ENCODE measurements around the gene WNT7A. TPM values are rescaled to one million over a fixed set of nuclear protein-coding genes. Genes with fewer than 3 reads are reported as not detected.

The WNT7A gene
- total RNA-seq, 1 donor from 2014 or later: under 0.01 TPM

- DNase-seq: peak; percentile 54
Measured at GRCh38 chr3:13884851-13885703, 5.2 kb upstream of the WNT7A start.

- DNase-seq: no peak
Measured at GRCh38 chr3:13883681-13884080, 3.8 kb upstream of the WNT7A start.

GRCh38 chr3:13882876-13883275 is 3.0 kb upstream of the WNT7A start:
- DNase-seq: no peak

GRCh38 chr3:13881536-13882410 is 1.9 kb upstream of the WNT7A start:
- no peak for DNase-seq

GRCh38 chr3:13880811-13881156 is 913 bp upstream of the WNT7A start:
- DNase-seq: no peak

GRCh38 chr3:13879102-13879945 is 547 bp downstream of the WNT7A start:
- DNase-seq: no peak

GRCh38 chr3:13878281-13879101 is 1.4 kb downstream of the WNT7A start:
- no peak for DNase-seq

GRCh38 chr3:13877911-13878280 is 2.0 kb downstream of the WNT7A start:
- DNase-seq: no peak

- no peak for DNase-seq
Measured at GRCh38 chr3:13876451-13877100, 3.3 kb downstream of the WNT7A start.

- DNase-seq: no peak
Measured at GRCh38 chr3:13874891-13875290, 5.0 kb downstream of the WNT7A start.

- no peak for DNase-seq
Measured at GRCh38 chr3:13873818-13874217, 6.1 kb downstream of the WNT7A start.

- no peak for DNase-seq
Measured at GRCh38 chr3:13872451-13872850, 7.4 kb downstream of the WNT7A start.

GRCh38 chr3:13871791-13872190 is 8.1 kb downstream of the WNT7A start:
- DNase-seq: no peak

- DNase-seq: no peak
Measured at GRCh38 chr3:13870902-13871301, 9.0 kb downstream of the WNT7A start.

- DNase-seq: no peak
Measured at GRCh38 chr3:13869761-13870343, 10.0 kb downstream of the WNT7A start.

GRCh38 chr3:13868844-13869724 is 10.8 kb downstream of the WNT7A start:
- no peak for DNase-seq

- DNase-seq: no peak
Measured at GRCh38 chr3:13867732-13868131, 12.1 kb downstream of the WNT7A start.

GRCh38 chr3:13866041-13866965 is 13.6 kb downstream of the WNT7A start:
- no peak for DNase-seq

GRCh38 chr3:13865581-13865980 is 14.3 kb downstream of the WNT7A start:
- DNase-seq: no peak

Data from dermis blood vessel endothelial cell (primary cell).